Hepatocyte (in vitro differentiated cells): ENCODE results near the gene RASGRF2.

ENCODE experiments used
- CTCF ChIP-seq: fragments of 200-600 bp; sonication (generic); IDR thresholded peaks from 2 replicates; pipeline ENCODE4 v1.5.1; 2016; ENCODE audit warnings: antibody characterized with exemption, mild to moderate bottlenecking; ENCODE audit not compliant: poor library complexity
- EZH2 ChIP-seq: fragments of 200-600 bp; sonication (generic); IDR thresholded peaks from 2 replicates; pipeline ENCODE4 v1.6.1; 2016; ENCODE audit warnings: antibody characterized with exemption, mild to moderate bottlenecking, borderline replicate concordance

- no peak for TF ChIP-seq EZH2
- TF ChIP-seq CTCF: no peak
Measured at GRCh38 chr5:80934751-80935150, 25.4 kb upstream of the RASGRF2 start.
